HG03520 (cell line): Measurements from ENCODE around the gene WDR7.

Experiments used
- ATAC-seq: cut with Tn5 transposase; IDR thresholded peaks from one replicate; pipeline ENCODE4 v1.9.1; 2021; ENCODE audit warnings: mild to moderate bottlenecking, moderate library complexity; ENCODE audit not compliant: unreplicated experiment

The WDR7 gene

DNA sequence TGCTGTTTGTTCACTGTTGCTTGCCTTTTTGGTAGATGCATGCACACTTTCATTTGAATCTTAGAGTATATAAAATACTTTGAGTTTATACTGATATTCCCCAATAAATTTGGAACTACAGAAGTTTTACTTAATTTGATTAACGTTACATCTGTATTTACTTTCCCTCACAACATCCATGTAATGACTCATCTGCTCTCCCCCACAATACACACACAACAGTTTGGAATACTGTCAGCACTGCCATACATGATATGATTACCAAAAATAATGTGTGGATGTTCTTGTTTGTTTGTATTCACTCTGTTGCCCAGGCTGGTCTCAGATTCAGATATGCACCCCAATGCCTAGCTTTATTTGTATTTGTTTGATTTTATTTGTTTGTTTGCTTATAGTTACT is 144.2 kb downstream of the WDR7 start:
- ATAC-seq, result no peak

DNA sequence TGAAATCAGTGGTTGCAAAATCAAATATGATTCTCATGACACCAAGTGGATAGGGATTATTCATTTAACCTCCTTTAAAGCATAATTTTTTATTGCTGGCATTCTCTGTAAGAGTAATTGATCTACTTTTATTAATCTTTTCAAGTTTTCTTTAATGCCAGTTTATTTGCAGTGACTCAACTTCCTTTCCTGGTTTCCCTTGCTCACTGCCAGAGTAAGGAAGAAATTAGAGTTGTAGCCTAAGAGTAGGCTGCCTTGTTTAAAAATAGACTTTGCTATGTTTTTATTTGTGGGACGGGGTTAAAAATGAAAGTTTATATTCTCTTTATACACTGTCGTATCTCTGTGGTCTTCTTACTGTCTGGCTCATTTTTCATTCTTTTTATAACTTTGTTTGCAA is 148.6 kb downstream of the WDR7 start:
- ATAC-seq, result no peak

DNA sequence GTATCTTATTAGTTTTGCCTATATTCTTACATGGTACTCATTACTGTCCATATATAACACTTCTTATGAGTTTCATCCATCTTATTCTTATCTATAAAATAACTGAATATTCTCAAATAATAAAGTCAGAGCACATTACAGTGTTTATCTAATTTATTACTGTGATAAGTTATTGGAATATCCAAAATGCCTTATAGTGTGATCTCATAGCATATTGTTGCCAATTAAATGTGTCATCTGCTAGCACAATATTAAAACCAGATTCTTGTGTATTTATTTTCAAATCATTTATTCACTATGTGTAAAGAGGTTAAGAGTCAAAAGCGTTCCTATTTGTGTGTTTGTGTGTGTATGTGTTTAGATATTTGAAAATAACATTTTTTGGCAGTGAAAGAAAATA is 151.9 kb downstream of the WDR7 start:
- ATAC-seq, result no peak

DNA sequence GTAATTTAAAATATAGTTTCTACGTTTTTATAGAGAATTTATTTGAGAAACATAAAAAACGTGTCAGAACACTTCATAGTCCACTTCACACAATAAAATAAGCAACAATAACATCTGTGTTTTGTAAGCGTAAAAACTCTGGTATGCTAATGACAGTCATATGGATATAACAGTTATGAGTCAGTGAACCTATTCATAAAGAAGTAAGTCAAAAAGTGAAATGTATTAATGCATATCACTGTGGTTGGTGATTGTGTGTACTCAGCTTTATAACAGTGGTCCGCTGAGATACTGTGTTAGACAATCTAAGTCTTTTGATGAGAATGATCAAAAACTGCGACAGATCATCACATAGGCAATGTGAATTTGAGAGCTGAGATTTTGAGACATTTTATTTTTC is 153.2 kb downstream of the WDR7 start:
- ATAC-seq, result no peak

DNA sequence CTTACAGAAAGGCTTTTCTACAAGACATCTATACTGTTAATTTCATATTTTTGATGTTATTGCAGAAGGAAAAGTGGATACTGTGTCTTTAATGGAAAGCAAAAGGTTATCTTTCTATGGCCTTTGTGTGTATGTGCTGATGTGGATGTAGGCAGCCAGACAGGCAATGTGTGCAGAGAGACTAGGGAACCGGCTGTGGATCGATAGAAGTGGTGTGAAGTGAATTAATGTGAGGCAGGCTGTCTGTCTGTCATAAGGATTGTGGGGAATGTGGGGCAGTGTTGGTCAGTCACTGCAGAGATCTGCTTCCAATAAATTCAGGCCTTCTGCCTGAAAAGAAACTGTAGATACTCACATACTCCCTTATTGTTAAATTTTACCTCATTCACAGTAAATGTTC is 156.7 kb downstream of the WDR7 start:
- no peak for ATAC-seq

DNA sequence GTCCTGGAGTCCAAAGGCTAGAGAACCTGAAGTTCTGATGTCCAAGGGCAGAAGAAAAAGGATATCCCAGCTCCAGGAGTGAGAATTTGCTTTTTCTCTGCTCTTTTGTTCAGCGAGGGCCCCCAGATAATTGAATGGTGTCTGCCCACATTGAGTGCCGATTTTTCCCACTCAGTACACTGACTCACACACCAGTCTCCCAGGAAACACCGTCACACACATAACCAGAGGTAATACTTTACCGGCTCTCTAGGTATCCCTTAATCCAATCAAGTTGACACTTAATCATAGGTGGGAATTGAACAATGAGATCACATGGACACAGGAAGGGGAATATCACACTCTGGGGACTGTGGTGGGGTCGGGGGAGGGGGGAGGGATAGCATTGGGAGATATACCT is 161.5 kb downstream of the WDR7 start:
- no peak for ATAC-seq

DNA sequence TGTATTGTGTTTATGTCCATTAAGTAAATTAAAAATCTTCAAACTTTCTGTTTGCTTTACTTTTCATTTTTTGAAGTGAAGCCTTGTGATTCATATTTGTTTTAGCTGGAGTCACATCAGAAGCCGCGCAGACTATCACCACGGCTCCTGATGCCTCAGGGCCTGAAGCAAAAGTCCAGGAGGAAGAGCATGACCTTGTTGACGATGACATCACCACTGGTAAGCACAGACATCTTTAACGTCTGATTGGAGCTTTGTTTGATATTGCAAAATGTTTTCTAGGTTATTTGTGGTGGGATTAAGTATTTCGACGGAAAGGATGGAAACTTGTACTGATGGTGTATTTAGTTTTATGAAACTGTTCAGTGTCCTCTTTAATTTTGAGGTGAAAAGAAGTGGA is 164.8 kb downstream of the WDR7 start:
- no peak for ATAC-seq

DNA sequence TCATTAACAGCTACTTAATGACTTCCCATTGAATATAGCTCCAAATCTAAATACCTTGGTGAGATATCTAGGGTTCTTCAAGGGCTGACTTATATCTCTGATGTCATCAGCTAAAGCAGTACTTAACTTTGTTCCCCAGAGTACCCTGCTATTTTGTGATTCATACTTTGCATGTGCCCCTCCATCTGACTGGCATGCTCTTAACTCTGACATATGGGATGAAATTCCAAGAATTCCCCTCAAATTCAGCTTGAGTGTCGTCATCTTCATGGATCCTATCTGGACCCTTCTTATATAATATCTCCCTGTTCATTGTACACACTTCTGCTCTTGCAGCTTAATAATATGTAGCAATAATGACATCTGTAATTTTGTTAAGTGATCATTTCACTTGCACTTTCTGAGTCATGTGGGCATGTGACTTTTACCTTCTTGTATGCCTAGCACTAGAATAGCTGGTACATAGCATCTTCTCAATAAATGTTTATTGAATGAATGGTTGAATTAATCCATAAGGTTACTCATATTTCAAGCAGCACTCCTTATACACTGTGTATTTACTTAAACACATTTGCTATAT is 172.9 kb downstream of the WDR7 start:
- ATAC-seq, result no peak

DNA sequence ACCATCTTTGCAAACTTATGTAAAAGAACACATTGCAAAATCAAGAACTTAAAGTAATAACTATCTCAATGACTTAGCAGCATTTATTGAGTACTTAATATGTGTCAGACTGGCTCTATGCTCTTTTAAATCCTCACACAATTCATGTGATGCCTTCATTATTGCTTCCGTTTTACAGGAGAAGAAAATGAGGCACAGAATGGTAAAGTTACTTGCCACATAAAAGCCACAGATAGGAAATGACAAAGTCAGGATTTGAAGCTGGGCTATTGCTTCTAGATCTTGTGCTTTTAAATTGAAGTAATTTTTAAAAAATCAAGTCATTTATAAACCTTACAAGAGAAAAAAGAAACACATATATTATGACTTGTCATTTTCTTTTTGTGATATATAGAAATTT is 174.2 kb downstream of the WDR7 start:
- ATAC-seq, result no peak

DNA sequence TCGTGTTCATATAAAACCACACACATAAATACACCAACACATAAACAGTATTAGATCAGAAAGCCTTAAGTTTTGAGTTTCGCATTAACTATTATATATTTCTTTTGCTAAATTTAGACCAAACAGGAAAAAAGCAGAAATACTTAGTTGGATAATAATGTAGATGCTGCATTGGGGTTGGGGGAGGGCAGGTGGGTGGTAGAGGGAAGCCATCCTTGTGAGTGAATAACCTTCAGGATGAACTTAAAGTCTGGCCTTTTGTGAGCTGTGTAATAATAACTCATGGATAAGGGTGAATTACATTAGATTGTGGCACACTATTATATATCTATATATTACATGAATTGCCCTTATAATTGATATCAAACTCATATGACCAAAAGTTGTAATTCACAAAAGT is 174.7 kb downstream of the WDR7 start:
- no peak for ATAC-seq

DNA sequence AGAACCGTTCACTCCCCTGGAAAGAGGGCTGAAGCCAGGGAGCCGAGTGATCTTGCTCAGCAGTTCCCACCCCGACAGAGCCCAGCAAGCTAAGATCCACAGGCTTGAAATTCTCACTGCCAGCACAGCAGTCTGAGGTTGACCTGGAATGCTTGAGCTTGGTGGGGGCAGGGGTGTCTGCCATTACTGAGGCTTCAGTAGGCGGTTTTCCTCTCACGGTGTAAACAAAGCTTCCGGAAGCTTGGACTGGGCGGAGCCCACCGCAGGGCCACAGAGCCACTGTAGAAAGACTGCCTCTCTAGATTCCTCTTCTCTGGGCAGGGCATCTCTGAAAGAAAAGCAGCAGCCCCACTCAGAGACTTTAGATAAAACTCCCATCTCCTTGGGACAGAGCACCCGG is 180.8 kb downstream of the WDR7 start:
- ATAC-seq, result no peak

DNA sequence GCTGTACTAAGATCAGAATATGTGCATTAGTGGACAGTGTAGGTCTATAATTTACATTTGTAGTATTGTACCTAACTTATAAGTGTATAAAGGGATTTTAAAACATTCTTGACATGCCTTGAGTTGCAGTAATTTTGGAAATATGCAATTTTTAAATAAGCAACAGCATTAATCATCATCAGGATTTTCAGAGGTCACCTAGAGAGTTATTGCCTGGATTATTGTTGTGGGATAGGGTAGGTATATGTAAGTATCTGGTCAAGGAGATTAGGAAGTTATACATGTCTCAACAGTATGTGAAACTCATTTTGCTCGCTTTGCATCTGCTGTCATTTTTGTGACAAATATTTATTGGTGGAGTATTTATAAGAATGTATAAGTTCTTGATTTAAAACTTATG is 184.2 kb downstream of the WDR7 start:
- no peak for ATAC-seq

DNA sequence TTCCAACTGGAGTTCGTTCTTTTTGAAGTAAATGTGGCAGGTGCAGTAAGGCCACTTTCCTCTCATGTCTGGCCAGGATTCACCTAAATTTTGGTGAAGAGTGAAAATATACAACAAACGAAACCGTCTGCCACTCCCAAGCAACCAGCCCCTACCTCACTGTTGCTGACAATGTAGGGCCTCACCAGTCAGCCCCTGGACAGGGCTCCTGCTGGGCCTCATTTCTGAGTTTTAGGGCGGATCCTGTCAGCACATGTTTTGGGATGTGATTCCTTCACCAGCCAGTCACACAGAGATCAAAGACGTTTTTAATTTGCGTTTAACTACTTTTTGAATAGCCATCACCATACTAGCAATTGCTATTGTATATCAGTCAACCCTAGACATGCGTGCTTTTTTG is 185.0 kb downstream of the WDR7 start:
- no peak for ATAC-seq

DNA sequence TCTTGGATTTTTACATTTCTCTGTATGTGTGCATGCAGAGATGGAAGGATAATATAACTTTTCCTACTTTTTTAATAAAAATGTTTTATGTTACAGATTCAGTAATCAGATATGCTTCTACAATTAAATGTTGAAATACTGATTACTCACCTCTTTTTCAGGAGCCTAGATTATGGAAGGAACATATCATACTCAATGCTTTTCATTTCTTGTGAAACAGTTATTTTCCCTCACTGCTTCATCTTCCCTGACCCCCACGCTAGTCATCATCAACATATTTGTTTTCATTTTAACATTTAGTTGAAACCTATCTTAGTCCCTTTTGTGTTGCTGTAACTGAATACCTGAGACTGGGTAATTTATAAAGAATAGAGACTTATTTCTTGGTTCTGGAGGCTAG is 190.7 kb downstream of the WDR7 start:
- no peak for ATAC-seq

DNA sequence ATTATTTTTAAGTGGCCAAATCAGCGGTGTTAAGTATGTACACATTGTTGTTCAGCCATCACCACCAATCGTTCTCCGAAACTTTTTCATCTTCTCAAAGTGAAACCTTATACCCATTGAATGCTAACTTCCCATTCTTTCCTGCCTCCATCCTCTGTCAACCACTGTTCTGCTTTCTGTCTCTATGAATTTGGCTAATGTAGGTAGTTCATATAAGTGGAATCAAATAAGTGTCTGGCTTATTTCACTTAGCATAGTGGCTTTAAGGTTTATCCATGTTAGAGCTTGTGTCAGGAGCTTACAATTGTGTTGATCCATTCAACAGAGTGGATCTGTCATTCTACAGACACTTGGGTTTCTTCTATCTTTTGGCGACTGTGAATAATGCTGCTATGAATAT is 192.1 kb downstream of the WDR7 start:
- no peak for ATAC-seq

DNA sequence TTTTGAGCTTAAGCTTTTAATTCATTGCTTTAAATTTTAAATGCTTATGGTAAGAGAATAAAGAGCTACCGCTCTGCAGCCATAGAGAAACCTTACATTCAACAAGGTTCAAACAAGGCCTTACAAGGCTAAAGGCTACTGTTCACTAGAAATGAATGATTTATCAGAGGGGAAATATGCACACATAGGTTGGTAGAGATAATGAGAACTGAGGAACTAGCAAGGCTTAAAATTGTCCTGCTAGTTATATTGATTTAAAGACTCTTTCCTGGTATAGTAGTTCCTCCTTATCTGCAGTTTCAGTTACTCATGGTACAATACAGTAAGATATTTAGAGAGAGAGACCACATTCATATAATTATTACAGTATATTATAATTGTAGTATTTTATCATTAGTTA is 193.4 kb downstream of the WDR7 start:
- no peak for ATAC-seq

DNA sequence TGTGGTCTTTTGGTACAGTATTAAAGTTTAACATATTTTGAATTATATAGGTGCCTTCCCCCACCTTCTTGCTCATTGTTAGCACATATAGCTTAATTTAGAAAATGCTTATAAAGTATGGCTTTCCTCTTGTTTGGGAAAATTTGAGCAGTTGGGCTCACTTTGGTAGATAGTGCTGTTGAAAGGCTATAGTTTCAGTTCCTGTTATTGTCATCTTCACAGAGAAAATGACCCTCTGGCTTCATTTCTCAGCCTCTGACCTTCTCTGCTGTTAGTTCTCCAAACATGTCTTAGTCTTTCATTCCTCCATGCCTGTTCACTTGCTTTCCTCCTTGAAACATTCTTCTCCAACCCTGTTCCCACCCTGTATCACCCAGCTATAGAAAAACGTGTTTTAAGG is 200.6 kb downstream of the WDR7 start:
- ATAC-seq, result peak; percentile 89

DNA sequence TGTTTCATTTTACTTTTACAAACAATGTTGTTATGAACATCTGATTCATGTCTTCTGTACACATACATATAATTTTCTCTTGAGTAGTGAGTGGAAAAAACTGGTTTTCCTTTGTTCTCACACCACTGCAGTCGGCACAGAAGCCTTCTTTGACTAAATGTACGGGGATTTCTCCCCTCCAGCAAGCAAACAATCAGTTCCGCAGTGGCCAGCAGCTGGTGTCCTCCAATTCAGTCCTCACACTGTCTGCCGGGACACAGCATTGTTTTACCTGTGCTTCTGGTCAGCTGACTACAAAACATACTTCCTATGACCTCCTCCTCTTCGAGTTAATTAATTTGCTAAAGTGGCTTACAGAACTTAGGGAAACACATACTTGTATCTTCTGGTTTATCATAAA is 202.8 kb downstream of the WDR7 start:
- no peak for ATAC-seq

DNA sequence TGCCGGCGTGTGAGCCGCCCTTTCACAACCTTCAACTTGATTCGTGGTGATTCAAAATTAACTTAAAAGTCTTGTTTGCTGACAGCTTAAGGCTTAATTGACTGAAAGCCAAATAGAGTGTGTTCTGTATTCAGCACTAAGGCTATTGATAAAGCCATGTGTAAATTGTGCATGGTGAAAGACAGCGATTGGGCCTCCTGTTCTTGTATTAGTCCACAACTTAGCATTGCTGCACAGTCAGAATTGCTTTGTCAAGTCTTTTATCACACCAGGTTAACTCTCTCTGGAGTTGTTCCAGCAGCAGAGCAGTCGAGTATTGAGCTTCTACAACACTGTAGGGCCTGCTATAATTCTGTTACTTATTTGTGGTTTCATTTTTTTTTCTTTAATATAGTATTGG is 210.1 kb downstream of the WDR7 start:
- ATAC-seq, result no peak

DNA sequence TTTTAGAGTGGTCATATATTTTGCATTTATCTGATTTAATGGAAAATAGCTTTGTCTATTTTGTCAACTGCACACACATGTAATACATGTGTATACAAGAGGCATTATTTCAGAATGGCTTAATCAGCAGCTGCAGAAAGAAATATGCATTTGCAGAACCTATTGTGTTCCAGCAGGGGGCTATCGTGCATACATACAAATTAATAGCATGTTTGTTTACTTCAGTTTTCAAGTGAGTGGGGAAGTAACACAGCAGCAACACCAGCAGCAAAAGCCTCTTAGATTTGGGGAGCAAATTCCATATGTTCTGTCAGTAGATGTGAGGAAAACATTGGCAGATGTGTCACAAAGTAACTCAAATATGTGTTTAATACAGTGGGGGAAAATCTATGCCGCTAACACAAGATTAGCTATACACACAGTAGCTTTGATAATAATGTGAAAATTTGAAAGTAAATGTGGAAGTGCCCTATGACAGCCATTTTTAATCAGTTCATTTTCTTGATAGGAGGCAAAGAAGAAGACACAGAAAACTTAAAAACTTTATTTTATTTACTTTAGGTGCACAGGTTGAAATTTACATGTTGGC is 218.1 kb downstream of the WDR7 start:
- ATAC-seq, result peak; percentile 77

DNA sequence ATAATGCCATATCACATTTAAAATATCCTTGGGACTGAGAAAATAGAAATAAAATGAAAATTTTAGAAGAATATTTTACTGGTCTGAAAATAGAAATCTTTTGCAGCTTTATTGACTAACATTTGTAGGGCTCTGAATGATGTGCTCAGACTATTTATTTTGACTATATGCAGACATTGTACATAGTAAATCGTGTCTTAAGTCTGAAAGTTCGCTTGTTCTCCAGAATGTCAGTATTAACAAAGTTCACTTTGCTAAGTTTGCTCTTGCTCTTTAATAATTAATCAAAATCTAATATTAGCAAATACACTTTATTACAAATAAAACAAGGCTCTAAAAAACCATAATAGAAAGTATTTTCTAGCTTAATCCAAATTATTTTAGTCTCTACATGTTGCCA is 219.8 kb downstream of the WDR7 start:
- ATAC-seq, result no peak

DNA sequence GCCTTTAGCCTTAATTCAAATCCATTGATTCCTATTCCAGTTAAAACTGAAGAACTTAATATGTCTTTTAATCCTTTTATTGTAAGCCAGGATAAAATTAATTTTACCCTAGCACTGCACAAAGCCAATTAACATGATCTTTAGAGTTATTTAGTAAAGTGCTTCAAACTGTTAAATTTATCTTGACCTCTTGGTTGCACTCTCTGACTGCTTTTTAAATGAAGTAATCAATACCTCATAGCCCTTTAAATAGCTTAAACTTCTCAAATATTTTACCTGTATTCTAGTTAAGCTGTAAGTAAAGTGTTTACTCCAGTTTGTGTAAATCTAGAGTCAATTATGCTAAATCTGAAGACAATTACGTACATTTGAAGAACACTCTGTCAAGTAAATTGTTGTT is 221.0 kb downstream of the WDR7 start:
- no peak for ATAC-seq

DNA sequence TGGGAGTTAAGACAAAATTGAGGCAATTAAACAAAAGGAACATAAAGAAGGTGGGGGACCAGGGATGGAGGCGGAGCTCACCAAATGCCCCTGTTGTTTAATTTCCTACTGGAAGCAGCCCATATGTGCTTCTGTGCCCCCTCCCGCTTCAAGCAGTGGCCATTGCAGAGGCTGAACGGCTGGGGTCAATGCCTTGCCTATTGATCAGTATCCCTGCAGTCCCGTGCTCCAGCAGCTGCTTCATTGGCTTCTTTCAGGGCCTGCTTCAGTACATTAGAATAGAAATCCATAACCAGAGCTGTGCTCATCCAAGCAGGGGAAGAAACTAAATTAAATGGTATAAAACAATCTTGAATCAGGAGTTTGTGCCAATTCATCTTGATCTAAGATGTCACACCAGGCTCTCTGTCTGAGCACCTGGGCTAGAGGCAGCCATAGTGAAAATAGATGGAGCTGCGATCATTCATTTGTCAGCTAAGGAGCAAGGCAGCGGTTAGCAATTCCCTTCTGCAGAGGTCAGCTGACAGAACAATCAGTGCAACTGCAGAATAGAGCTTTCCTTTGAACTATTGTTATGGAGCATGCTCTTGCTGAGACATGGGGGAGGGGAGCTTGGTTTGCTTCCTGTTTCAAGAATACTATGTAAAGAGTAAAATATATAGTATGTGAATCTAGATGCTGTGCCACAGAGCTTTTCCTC is 222.4 kb downstream of the WDR7 start:
- no peak for ATAC-seq
